ENCODE results near the gene HOXA13. TPM values are rescaled to one million over a fixed set of nuclear protein-coding genes. Genes with fewer than 3 reads are reported as not detected.

Gene HOXA13
- total RNA-seq, 2 experiments from 2014 or later, result 0.32 to 0.54 TPM

DNA sequence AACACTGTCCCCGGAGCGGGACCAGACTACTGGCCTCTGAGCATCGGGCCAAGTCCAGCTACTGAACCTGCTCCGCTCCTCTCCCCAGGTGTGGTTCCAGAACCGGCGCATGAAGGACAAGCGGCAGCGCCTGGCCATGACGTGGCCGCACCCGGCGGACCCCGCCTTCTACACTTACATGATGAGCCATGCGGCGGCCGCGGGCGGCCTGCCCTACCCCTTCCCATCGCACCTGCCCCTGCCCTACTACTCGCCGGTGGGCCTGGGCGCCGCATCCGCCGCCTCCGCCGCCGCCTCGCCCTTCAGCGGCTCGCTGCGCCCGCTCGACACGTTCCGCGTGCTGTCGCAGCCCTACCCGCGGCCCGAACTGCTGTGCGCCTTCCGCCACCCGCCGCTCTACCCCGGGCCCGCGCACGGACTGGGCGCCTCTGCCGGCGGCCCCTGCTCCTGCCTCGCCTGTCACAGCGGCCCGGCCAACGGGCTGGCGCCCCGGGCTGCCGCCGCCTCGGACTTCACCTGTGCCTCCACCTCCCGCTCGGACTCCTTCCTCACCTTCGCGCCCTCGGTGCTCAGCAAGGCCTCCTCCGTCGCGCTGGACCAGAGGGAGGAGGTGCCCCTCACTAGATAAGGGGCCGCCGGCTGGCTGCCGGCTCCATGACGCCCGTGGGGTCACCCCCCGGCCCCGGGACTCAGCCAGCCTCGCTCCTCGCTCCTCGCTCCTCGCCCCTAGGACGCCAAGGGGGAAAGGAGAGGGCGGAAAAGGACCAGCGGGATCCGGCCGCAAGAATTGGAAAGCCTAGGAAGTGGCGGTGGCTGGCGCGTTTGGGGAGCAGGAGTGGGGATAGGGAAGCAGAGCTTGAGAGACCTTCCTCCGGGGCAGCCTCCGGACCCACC, 46.2 kb upstream of the HOXA13 start:
- intact Hi-C loops (cut with micrococcal nuclease; ENCODE audit: unreplicated experiment), result no loop called here

DNA sequence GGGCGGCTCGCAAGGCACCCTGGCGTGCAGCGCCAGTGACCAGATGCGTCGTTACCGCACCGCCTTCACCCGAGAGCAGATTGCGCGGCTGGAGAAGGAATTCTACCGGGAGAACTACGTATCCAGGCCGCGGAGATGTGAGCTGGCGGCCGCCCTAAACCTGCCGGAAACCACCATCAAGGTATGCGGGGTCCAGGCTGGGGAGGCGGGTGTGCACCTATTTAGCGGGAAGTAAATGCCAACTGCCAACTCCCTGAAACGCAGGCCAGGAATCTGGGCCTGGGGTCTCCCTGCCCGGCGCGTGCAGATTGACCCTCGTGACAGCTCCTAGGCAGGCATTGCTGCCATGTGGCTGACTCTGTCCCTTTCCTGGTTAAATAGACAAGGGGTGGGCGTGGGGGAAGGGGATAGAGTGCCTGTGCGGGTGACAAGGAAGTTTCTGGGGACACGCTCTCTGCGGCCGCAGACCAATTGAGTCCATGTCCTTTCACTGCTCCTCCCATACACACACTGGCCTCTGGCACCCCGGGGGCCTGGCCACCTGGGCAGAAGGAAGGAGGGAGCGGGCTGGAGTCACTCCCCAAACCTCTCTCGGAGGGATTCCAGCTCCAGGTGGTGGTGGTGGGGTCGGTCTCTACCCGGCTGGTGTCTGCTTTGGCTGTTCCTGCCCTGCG, 45.4 kb upstream of the HOXA13 start:
- no peak for TF ChIP-seq EZH2phosphoT487 (IDR thresholded peaks at IDR 0.05; ENCODE audit: borderline replicate concordance, low read depth, low read length)
- TF ChIP-seq, protein P1, sequence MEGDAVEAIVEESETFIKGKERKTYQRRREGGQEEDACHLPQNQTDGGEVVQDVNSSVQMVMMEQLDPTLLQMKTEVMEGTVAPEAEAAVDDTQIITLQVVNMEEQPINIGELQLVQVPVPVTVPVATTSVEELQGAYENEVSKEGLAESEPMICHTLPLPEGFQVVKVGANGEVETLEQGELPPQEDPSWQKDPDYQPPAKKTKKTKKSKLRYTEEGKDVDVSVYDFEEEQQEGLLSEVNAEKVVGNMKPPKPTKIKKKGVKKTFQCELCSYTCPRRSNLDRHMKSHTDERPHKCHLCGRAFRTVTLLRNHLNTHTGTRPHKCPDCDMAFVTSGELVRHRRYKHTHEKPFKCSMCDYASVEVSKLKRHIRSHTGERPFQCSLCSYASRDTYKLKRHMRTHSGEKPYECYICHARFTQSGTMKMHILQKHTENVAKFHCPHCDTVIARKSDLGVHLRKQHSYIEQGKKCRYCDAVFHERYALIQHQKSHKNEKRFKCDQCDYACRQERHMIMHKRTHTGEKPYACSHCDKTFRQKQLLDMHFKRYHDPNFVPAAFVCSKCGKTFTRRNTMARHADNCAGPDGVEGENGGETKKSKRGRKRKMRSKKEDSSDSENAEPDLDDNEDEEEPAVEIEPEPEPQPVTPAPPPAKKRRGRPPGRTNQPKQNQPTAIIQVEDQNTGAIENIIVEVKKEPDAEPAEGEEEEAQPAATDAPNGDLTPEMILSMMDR (conservative IDR thresholded peaks at IDR 0.05; ENCODE audit: low read length), result no peak
- CTCF ChIA-PET (ENCODE audit: unreplicated experiment), result no interaction called here
- intact Hi-C loops (cut with micrococcal nuclease; ENCODE audit: unreplicated experiment), result no loop called here
- no peaks in the 10 kb centered on the region for H3K9me3 ChIP-seq (ENCODE audit: low read length)
- no peaks in the 10 kb centered on the region for H3K4me1 ChIP-seq (ENCODE audit: insufficient read depth, low read length, poor library complexity, severe bottlenecking)
- H3K4me3 ChIP-seq (ENCODE audit: low read depth, low read length, poor library complexity, severe bottlenecking), result no peak overlapping the region
- no TSS peak for BruUV-seq (replicated peaks)
- POLR2A ChIA-PET, result no interaction called here
- H3K36me3 ChIP-seq (ENCODE audit: insufficient read depth, low read length), result no peaks in the 10 kb centered on the region
- H3K4me2 ChIP-seq (ENCODE audit: low read length), result no peak overlapping the region
- no peak overlapping the region for H3K27ac ChIP-seq (ENCODE audit: low read depth, low read length, poor library complexity, severe bottlenecking)
- H3K9me2 ChIP-seq (ENCODE audit: insufficient read depth, low read length), result no peaks in the 10 kb centered on the region
- H3K79me2 ChIP-seq (ENCODE audit: insufficient read depth, low read depth, low read length), result no peaks in the 10 kb centered on the region
- no peak overlapping the region for H2AFZ ChIP-seq (ENCODE audit: low read length)
- H4K20me1 ChIP-seq (ENCODE audit: insufficient read depth, low read length), result no peaks in the 10 kb centered on the region
- no peak for DNase-seq (ENCODE audit: low spot score)

More for the DNA sequence above, 46.2 kb upstream of the HOXA13 start:
- Histone ChIP-seq H4K20me1 (ENCODE audit: insufficient read depth, low read length) (no peaks in the 10 kb centered on the region), H3K36me3 (ENCODE audit: insufficient read depth, low read length) (no peaks in the 10 kb centered on the region), H3K4me3 (ENCODE audit: low read depth, low read length, poor library complexity, severe bottlenecking) (no peak overlapping the region), H3K4me1 (ENCODE audit: insufficient read depth, low read length, poor library complexity, severe bottlenecking) (no peaks in the 10 kb centered on the region), H3K27ac (ENCODE audit: low read depth, low read length, poor library complexity, severe bottlenecking) (no peak overlapping the region), H3K9me2 (ENCODE audit: insufficient read depth, low read length) (no peaks in the 10 kb centered on the region), H3K4me2 (ENCODE audit: low read length) (no peak overlapping the region), H3K79me2 (ENCODE audit: insufficient read depth, low read depth, low read length) (no peaks in the 10 kb centered on the region), H3K9me3 (ENCODE audit: low read length) (no peaks in the 10 kb centered on the region), H2AFZ (ENCODE audit: low read length) (no peak overlapping the region)
- ChIA-PET POLR2A (no interaction called here), CTCF (ENCODE audit: unreplicated experiment) (no interaction called here)
- no TSS peak for BruUV-seq (replicated peaks)
- DNase-seq (ENCODE audit: low spot score), result no peak
- TF ChIP-seq, protein P1 (conservative IDR thresholded peaks at IDR 0.05; ENCODE audit: low read length), result no peak
- TF ChIP-seq EZH2phosphoT487 (IDR thresholded peaks at IDR 0.05; ENCODE audit: borderline replicate concordance, low read depth, low read length), result no peak

Data from OCI-LY7 (cell line).